ENCODE data around the gene MACROH2A2.
"Not testable (repeated sequence)": the region's sequence is repeated elsewhere in the genome, so short reads cannot be mapped to it uniquely, and the experiment has no call there.

The MACROH2A2 gene

DNA sequence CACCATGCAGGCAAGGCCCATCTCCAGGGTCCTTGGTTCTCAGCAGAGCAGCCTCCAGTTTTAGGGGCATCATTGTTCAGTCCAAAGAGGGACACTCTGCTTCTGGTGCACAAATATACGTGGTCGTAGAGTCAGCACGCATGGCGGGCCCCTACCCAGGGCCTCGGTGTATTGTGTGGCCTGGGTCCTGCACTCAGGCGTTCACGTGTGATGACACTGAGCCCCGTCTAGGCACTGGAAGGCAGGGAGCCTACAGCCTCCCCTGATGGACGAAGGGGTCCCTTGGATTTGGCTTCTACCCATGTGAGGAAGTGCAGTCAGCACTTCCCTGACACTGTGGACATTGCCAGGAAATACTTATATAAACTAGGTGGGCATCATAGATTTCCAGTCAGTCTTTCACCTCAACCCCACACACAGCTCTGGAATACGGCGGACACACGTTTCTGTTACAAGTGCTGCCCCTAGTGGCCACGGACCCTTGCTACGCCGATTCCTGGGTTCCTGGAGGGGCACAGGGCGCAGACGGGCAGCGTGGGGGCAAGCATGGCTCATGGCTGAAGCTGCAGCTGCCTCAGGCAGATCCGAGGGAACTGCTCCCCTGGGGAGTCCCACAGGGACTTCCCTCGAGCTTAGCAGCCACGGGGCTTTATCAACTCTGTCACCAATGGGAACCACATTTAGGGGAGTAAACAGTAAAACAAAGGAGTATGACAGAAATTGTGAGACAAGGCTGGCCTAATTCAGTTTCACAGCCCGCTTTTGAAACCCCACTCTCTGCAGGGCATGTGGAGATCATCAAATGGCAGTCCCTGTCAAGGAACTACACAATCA is 54.5 kb downstream of the MACROH2A2 start:
- no peak for DNase-seq

DNA sequence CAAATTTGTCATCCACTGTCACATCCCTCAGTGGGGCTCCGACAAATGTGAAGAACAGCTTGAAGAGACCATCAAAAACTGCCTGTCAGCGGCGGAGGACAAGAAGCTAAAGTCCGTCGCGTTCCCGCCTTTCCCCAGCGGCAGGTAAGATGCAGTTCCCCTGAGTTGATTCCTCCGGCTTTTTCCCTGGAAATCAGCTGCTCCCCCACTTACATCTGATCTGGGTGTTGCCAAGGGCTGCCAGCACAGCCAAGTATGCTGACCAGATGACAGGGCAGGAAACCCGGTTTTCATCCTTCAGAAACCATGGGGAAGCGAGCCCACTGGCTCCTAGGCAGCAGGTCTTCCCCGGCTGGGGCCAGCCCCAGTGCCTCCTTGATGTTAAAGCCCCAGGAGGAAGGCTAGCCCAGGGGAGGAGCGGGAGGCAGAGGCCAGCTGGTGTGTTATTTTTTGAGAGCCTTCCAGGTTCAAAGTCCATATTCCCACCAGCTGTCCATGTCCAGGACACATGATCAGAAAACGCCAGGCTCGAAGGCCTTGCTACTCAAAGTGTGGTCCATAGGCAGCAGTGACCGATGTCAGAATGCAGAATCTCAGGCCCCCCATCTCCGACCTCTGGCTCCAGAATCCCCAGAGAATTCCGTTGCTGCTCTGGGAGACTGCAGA is 56.6 kb downstream of the MACROH2A2 start:
- no peak for DNase-seq

DNA sequence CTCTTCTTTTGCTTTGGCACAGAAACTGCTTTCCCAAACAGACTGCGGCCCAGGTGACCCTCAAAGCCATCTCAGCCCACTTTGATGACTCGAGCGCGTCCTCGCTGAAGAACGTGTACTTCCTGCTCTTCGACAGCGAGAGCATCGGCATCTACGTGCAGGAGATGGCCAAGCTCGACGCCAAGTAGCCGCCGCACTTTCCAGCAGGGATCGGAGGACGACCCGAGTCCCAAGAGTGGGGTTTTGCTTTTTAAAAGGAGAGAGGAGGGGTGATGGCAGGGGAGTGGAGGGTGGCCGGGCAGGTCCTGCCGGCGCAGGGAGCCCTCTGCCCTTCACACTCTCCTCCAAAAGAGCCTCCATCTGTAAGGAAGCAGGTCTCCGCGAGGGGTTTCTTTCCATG is 58.9 kb downstream of the MACROH2A2 start:
- no peak for DNase-seq

DNA sequence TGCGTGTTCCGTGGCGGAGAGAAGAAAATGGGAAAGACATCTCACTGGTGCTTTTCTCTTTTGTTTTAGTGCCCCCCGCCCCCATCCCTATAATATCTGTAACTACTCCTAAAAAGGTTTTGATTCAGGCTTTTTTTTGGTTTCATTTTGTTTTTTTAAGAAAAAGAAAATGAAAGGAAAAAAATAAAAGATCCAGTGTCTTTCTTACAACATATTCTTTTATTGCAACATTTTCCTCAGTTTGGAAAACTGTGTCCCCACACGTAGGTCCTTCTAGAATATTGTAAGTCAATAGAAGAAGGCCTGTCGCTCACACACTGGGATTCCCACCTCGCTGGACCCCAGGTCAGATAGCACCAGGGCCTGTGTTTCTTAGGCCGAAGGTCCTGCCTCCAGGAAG is 59.4 kb downstream of the MACROH2A2 start:
- DNase-seq, result no peak

DNA sequence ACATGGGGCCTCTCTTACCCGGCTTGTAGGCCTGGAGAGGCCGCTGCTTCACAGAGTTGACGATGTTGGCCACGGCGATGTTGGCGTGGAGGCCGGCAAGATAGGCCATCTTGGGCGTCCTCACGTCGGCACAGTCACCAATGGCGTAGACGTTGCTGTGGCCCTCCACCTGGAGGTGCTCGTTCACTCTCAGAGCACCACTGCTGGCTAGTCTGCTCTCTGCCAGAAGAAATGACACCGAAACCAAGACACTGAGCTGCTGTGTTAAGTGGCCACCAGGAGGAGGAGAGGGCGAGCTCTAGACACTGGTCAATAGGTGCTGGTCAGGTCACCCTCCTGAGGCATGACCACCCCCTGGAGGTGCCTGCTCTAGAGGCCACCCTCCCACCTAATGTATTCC is 62.3 kb downstream of the MACROH2A2 start:
- no peak for DNase-seq

DNA sequence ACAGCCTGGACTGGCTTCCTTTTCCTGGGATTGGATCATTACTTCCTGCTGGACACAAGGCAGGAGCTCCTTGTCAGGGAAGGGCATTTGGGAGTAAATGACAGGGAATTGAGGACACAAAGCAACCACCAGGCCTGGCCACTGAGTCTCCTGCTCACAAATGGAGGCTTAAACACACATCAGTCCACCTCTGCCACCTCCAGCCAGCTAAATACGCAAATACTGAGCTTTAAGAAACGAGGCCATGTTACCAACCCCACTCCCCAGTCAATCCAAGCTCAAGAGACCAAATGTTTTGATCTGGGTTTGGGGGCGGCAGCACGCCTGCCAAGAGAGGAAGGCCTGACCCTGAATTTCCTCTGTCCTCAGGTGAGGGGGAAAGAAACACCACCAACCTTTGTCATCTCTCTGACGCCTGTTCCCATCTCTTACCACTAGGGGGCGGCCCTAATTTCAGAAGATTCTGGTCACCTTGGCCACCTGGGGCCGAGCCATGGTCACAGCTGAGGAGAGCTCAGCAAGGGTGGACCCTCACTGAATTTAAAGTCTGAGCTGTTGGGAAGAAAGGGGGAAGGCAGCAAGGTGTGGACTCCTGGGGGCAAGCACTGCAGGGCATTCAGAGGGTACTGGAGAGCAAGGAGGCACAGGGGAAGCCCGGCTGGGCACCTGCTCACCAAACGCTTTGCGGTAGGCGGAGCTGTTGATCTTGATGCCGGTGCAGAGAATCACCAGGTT is 63.5 kb downstream of the MACROH2A2 start:
- peak; percentile 38 for DNase-seq

DNA sequence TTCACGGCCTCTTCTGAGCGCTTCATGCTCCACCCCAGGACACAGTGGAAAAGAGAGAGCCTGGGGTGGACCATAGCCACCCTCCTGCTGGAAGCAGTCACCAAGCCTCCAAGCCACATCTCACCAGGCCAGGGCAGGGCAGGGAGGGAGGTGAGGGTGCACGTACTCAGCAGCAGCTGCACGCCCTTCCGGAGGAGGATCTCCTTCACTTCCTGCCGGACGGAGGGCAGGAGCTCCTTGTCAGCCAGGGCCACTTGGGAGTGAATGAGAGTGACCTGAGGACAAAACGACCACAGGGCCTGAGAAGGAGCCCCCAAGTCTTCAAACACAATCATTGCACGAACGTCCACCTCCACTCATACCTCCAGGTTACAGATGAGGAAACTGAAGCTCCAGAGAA is 65.0 kb downstream of the MACROH2A2 start:
- no peak for DNase-seq

DNA sequence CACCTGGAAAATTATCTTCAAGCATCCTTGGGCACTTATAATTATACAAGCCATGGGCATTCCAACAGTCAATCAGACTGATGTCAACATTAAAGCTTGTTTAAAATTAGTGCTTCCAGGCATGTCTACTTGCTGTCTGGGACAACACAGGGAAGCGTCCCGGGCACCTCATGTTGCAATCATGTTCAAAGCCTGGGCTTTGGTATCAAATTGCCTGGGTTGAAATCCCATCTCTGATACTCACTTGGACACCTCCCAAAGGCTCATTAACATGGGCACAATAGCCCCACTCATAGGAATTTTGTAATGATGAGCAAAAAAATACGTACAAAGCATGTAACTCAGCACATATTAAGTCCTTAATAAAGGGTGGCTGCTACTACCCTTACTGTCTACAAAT is 65.5 kb downstream of the MACROH2A2 start:
- no peak for DNase-seq

DNA sequence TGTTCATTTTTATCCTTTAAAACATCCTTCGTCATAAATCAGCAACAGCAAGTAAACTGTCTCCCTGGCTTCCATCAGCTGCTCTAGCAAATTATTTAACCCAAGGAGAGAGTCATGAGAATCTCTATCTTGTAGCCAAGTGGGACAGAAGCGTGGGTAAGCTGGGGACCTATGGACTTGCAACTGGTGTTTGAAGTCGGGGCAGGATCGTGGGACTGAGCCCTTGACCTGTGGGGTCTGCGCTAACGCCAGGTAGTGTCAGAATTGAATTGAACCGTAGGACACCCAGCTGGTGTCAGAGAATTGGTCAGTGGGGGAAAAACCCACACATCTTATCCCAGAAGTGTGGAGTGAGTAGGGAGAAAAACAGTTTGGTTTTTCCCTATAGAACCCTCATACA is 66.6 kb downstream of the MACROH2A2 start:
- DNase-seq, result no peak

DNA sequence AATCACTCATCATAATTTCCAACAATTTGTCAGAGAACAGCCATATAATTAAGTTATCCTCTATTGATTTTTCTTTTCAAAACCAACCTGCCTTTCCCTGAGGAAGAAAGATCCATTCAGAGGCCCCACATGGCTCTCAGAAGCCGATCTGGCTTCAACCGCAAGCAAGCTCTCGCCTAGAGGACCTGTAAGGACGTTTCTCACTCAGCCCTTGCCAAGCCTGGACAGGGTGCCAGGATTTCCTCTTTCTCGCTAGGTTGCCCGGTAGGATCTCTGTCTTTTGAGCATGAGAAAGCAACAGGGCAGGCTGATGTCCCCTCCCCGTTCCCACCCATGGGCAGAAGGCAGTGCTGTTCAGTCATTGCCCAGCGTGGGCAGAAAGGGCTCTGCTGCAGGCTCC is 67.0 kb downstream of the MACROH2A2 start:
- no peak for DNase-seq

DNA sequence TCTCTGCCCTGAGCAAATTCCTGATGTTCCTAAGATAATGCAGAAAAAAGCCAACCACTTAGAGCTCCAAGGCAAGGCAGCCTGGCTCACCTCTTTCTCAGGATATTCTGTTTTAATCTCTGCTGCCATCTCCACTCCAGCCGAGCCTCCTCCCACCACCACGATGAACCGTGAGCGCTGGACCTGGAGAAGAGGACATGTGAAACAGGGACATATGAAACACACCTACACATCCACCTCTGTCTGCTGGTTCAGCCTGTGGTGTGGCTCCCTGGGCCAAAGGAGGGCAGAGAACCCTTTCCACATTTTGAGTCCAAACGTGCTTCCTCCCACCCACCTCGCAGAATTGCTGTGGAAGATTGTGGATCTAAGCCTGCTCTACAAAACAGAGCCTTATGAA is 67.8 kb downstream of the MACROH2A2 start:
- no peak for DNase-seq

DNA sequence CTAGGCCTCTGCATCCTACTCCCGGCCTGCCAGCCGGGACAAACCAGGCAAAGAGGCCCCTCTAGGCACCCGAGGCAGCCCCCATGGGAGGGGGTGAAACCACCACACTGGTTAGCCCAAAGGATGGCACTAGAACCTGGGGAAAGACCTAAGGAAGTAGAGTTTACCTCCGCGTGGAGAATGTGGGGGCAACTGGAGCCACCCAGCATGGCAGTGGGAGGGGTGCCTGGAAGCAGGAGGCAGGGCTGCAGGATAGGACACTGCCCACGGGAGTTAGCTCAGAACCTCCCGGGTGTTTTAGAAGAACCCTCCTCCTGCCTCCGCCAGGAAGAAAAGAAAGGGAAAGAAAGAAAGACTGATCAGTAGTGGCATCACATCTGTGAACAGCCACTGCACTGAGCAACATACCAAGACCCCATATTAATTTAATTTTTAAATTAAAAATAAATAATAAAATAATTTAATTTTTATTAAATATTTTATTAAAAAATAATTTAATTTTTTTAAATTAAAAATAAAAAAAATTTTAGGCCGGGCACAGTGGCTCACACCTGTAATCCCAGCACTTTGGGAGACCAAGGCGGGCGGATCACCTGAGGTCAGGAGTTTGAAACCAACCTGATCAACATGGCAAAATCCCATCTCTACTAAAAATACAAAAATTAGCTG is 68.8 kb downstream of the MACROH2A2 start:
- no peak for DNase-seq

DNA sequence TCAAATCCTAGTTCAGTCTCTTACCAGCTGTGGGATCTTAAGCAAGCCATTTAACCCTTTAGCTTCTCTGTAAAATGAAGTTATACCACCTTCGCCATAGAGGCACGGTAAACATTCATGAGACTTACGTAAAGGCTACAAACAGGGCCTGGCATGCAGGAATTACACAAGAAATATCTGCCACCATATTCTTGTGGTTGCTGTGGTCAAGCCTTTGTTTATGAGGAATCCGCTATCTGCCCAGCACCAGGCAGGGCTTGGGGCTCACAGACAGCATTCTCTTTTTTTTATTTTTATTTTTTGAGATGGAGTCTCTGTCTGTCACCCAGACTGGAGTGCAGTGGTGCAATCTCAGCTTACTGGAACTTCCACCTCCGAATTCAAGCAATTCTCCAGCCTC is 70.1 kb downstream of the MACROH2A2 start:
- no peak for DNase-seq

DNA sequence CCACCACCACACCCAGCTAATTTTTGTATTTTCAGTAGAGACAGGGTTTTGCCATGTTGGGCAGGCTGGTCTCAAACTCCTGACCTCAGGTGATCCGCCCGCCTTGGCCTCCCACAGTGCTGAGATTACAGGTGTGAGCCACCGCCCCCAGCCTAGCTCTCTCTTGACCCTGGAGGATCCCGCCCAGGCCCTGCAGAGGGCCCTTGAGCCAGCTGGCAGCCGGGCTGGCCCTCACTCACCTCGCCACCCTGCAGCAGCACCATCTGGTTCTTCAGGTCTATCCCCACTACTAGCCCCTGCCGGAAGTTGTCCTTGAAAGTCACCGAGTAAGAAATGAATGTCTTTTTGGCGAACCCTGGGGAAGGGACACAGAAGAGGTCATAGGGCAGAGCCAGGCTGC is 70.5 kb downstream of the MACROH2A2 start:
- DNase-seq, result not testable (repeated sequence)

DNA sequence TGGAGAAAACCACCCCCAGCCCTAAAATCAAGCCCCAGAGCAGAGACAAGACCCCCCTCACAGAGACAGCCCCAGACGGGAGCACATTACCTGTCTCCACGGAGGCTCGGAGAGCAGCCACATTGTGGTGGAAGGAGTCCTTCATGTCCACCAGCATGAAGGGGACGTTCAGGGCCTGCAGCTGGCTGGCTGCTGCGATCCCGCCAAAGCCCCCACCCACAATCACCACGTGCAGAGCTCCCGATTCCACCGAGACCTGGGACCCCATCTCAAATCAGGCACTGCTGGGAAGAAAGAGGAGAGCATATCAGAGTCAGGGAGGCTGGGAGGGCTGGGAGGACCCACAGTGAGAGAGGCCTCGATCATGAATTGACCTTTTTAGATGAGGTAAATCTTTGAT is 71.2 kb downstream of the MACROH2A2 start:
- DNase-seq, result no peak

DNA sequence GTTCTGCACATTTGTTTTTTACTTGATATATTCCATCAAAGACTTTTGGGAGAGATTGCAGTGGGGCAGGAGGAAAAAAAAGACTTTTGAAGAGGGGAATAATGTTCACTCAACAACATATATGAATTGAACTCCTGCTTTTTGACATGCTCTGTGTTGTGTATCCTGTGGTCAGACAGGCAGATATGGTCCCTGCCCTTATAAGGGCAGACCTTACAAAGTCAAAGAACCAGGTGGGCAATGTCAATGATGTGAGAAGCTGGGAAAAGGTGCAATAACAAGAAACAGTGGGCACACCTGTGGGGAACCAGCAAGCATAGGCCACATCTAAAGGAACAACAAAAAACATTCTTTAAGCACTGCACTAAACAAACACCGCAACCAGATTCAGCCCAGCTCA is 71.8 kb downstream of the MACROH2A2 start:
- no peak for DNase-seq

DNA sequence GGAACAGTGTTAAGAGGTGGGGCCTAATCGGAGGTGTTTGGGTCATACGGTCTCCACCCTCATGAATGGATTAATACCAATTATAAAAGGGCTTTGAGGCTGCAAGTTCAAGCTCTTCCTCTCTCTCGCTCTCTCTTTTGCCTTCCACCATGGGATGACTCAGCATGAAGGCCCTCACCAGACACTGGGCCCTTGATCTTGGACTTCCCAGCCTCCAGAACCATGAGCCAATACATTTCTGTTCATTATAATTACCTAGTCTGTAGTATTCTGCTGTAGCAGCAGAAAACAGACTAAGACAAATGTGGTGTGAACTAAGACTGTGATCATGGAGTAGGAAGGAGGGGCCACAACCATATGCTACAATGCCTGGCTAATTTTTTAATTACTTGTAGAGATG is 72.3 kb downstream of the MACROH2A2 start:
- no peak for DNase-seq

DNA sequence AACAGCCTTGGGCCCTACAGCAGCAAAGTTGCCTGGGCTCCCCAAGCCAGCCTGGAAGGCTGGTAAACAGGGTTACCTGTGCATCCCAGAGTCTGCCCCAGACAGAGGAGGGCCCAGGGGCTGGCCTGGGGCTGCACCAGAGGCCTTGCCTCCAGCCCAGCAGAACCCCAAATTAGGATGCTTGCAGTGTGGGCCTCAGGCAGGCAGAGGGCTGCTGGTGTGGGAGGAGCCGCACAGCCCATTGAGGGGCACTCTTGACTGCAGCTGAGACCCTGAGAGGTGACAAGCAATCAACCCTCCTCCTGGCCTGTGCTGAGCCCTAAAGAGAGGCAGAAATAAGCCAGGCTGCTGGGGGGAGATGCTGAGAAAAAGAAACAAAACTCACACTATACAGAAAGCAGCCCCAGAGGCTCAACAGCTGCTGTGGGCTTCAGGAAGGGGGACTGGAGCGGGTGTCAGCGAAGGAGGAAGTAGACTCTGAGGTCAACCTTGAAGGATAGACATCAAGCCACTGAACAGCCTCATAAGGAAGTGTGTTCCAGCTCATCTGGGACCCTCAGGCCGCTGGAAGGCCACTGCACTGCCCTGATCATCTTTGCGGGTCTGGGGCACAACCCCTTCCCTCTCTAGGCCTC is 73.4 kb downstream of the MACROH2A2 start:
- no peak for DNase-seq

DNA sequence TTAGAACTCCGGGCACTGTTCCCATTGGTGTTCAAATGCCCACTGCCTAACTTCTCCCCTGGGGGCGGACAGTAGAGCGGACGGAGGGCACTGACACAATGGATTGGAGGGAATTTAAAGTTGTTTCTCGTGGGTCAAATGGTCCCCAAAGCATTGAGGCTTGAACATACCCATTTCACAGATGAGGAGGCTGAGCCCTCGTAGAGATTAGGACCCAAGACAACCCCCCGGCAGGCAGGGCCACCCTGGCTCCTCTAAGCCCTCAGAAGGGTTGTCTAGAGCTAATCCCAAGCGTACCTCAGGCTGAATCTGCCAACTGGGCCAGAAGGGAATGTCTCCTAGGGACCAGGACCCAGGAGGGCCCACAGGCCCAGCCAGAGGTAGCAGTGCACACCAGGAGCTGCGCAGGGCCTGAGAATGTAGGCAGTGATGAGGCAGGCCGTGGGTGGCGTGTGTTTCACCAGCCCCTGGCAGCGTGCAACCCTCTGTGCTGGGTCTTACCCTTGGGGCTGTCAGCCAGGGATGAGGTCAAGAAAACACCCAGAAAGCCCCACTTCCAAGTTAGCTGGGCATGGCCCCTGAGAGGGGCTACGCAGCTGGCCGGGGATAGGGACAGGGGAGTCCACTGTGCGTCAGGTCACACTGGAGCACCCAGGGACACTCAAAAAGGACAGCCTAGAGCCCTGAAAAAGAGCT is 74.2 kb downstream of the MACROH2A2 start:
- DNase-seq, result no peak

DNA sequence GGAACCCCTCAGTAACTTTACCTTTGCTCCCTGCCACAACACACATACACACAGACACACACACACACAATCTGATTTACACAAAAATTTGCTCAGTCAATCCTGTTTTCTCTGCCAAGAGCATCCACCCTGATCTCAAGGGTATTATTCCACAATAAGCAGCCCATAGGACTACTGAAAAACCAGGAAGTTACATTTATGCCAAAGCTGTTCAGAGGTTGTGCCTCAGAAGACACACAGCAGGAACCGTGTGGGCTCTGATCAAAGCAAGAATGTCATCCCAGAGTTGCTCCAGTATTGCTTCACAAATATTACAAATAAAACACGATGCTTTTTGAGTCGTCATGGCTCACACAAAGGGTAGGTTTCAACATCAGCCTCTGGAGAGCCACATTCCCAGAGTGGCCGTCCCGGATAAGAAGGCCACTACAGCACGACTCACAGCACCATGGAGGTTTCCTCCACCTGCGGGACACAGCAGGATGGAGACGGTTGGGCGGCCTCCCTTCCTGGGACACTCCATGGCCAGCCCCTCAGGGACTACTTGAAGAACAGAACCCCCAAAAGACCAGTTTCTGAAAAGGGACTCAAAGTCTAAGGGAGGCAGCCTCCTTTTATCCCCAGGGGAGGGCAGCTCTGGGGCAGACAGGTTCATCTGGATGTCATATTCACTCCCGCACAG is 78.4 kb downstream of the MACROH2A2 start:
- no peak for DNase-seq

DNA sequence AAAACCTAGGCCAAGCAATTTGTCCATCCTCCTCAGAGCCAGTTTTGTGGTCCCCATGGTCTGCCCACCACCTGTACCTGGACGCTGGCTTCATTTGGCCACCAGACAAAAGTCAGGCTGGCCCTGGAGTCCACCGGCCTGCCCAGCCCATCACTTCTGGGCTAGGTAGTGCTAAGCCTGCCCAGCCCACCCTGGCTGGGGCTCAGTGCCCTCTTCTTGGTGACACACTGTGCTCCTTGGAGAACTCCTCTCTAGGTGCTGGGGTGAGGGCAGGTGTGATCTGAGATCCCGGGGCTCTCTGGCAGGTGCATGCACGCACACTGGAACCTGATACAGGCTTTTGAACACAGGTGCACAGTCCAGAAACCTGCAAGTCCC is 78.9 kb downstream of the MACROH2A2 start:
- no peak for DNase-seq
